HG03280 (cell line): ENCODE measurements around the gene HOXC6.

ENCODE experiments used
- ATAC-seq: cut with Tn5 transposase; IDR thresholded peaks from one replicate; pipeline ENCODE4 v1.9.1; 2021; ENCODE audit warnings: mild to moderate bottlenecking, moderate library complexity; ENCODE audit not compliant: unreplicated experiment

HOXC6 gene

DNA sequence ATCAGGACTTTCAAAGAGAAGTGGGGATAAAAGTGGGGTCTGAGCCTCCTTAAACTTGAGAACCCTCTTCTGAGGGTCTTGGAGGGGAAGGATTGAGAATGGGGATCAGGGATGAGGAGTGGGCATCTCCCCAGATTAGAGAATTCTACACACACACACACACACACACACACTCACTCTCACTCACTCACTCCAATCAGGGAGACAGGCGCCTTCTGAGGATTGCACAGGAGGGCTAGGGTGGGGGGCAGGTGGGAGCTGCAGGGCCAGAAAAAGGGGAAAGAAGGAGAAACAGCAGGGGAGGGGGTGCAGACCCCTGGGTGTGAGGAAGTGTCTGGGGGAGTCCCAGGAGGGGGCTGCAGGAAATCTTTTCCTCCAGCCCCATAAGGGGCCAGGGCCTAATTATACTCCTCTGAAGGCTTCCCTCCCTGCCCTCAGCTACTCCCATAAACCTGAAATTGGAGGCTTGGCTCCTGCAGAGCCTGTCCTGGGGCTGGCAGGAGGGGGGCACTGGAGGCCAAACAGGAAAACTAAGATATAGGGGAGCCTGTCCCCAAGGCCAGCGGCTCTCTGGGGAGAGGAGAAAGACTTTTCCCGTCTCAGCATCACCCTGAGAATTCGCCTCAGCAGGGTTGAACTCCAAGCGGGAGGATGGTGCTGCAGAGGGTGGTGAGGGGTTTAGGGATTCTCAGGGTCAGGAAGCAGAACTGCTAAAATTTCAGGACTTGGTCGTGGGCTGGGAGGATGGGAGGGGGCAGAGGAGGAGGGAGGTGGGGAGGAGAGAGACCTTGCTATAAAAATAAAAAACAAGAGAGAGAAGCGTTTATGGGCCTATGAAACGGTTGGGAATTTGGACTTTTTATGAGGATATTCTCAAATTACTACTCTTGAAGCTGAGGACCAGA, 26.7 kb upstream of the HOXC6 start:
- ATAC-seq, result no peak

- no peak for ATAC-seq
Measured at GRCh38 chr12:54002278-54002914, 25.8 kb upstream of the HOXC6 start.

- ATAC-seq, result no peak
Measured at GRCh38 chr12:54002915-54003389, 25.3 kb upstream of the HOXC6 start.

DNA sequence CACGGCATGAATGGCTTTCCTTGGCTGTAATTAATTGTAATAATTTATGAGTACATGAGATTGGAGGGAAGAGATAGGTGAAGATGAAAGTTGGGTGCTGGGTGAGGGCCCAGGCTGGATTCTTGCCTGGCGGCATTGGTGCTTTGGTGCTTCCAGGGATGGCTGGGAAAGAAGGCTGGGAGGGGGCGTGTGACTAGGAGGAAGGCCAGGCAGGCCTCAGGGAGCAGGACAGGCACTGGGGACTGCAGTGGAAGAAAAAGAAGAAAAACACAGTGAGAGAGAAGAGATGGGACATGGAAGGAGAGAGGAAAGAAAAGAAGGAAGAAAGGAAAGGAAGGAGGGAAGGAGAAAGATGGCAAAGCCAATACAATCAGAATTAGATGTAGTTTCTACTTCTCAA, 24.6 kb upstream of the HOXC6 start:
- ATAC-seq, result no peak

DNA sequence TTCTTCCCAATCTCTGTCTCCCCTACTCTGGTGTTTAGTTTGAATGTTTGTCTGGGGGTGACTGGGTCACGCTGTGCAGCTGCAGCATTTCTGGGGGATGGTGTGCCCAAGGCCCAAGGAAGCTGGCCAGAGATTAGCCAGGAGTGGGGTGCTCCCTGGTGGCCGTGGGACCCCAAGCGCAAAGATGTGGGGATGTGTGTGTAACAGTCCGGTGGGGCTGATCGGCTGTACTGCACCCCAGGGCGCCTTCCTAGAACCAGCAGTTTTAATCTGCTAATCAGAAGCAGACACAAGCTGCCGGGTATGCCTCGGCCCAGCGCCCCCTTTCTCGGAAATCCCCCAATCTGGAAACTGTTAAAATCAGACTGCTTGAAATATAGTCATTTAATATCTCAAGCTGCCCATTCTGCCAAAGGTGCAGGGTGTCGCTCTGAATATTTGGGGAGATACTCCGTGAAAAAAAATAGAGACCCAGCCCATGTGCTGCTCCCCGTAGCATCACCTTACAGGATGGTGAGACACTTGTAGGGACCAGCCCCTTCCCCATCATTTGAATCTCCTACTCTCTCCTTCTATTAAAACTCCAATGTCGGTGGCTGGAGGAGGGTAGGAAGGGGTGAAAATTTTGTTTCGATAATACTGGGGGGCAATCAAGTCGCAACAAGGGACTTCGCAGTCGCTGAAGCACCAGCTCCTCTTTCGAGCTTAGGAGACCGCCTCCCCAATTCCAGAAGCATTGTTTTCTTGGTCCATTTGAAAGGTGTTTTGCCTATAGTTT, 24.0 kb upstream of the HOXC6 start:
- ATAC-seq, result no peak

DNA sequence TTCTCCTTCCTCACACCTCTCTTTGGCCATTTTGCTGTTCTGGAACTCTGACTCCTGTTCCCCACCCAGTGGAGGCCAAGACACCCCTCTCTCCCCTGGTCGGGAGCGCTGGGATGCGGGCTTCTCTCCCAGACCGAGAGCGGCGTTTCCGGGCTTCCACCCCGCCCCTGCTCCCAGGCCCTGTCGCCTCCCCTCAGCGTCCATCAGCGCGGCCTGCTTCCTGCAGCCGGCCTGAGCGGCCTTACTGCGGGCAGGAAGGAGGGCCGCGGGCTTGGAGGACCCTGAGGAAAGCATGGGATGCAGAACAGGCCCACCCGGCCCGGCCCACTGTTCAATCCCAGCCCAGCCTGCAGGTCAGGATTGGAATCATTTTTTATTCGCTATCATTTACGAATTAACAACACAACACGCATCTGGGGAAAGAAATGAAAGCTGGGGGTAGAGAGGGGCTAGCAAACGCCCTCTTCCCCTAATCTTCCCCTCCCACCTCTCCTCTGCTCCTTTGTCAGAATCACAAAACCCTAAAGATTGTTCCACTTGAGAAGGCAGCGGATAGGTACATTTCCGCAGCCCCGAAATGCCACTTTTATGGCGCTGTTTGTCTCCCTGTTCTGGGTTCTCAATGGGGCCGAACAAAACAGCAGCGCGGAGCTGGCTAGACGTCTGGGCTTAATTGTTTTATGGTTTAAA, 23.3 kb upstream of the HOXC6 start:
- no peak for ATAC-seq

DNA sequence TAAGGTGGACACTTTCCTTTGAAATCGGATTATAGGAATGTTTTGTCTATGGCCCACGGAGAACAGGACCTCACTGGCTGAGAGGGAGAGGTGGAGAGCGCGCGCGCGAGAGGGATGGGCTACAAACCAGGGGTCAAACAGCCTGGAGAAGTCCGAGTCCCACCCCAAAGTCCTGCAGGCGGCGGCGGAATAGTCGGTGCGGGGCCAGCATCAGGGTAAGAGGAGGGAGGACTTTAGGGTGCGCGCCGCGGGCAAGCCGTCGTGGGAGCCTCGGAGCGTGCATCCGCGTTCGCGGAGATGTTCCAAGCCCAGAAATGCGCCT, 22.7 kb upstream of the HOXC6 start:
- no peak for ATAC-seq

DNA sequence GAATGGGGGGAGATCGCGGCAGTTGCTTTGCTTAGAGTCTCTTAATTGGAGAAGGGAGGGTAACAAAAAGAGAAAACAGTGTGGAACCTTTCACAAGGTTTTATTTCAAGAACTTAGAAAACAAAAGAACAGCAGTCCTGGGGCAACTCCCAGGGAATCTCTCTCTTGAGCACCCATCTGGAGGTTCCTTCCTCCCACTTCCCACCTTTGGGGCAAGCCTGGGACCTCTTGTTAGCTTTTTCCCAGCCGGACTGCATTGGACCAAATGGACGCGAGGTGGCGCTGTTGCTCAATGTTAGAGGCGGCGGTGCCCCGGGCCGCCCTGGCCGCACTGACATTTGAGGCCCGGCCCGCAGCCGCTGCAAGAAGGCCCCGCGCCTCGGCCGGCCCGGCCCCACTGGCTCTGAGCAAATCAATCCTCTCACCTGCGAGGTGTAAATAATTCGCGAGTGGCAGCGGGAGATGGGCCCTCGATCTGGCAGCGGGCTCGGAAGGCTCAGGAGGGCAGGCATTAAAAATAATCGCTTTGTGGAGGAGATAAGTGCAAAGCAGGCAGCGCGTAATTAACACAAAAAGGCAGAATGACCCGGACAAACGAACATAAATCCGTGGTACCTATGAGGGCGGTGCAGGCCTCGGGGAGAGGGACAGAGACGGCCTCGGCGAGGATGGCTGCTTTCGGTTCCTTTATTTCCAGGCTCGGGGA, 22.2 kb upstream of the HOXC6 start:
- peak; percentile 75 for ATAC-seq

DNA sequence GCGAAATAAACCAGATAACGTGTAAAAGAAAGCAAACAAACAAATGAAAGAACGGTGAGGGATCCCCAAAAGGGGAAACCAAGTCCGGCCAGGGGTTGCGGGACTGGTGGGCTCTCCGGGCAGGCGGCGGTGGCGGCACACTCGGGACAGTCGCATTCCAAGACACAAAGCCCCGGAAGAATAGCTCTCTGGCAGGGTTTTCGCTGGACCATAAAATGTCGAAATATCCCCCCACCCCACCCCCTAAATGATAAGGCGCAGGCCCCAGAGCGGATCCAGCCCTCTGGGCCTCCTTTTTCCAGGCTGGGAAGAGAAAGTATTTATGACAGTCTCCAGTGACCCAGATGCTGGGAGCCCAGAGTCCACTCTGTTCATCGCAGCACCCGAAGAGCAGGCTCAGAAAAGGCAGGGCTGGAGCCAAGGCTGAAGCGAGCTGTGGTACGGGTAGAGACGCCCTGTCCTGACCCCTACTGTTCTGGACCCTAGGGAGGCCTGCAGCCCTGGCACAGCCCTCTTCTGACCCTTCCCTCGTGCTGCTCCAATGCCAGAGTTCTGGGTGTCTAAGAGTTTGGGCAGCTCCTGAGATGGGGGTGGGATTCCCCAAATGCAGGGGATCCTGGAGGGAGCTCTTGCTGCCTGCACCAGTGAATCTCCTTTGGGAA, 21.6 kb upstream of the HOXC6 start:
- no peak for ATAC-seq

DNA sequence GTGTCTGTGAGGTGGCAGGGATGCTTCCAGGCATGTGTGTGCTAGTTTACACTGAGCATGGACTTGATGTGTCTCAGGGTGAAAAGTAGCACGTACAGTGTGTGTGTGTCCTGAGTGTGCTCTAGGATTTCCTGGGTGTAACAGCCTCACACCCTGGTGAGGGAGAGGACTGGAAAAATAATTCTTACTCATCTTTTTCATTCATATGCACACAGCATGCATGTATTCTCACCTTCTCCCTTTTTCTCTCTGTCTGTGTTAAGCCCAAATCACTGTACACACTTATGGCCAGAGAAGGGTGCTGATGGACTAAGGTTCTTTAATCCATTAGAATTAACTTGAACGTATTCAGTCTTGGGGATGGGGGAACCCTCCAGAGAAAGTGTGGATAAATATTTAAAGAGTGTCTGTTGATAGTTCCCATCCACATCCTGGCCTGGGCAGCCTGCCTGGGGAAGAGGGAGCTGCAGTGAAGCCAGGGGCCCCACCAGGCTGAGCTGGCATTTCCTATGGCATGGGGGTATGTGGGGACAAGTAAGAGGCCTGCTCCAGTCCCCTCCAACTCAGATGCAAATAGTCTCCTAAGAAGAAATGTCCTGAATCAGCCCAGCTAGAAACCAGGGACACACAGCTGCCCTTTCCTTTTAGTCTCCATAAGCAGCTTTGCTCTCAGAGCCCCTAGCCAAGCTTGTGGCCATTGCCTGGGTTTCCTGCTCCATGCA, 20.5 kb upstream of the HOXC6 start:
- ATAC-seq, result no peak

DNA sequence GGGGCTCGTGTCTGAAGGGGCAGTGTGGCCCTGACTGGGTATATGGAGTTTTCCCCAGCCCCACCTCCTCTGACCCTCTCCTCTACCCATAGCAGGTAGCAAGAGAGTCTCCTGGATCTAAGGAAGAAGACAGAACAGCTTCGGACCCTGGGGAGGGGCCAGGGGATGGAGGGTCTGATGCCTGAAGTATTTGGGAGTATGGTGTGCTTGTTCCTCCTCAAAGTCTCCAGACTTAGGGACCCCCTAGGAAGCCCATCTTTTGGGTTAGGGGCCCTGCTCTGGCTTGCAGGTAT, 20.0 kb upstream of the HOXC6 start:
- no peak for ATAC-seq

DNA sequence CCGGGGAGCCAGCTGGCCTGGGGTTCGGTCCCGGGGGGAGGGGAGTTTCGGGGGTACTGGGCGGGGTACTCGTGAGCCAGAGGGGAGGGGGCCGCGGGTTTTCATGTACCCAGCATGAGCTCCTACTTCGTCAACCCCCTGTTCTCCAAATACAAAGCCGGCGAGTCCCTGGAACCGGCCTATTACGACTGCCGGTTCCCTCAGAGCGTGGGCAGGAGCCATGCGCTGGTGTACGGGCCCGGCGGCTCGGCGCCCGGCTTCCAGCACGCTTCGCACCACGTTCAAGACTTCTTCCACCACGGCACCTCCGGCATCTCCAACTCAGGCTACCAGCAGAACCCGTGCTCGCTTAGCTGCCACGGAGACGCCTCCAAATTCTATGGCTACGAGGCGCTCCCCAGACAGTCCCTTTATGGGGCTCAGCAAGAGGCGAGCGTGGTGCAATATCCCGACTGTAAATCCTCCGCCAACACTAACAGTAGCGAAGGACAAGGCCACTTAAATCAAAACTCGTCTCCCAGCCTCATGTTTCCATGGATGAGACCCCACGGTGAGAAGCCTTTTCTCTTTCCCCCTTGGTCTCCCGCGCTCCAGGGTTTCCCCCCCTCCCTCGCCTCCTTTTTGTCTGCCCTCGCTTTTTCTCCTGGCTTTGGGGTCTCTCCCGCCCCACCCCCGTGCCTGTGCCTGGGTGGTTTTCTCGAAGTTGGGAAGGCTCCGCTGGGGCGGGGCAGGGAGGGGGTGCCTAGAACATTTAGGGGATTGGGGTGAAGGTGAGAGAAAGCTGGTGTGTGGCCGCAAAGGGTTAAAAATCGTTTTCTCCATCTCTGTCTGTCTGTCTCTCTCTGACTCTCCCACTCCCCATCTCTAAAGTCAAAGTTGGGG, 18.8 kb upstream of the HOXC6 start:
- ATAC-seq, result no peak

- no peak for ATAC-seq
Measured at GRCh38 chr12:54010053-54010971, 17.9 kb upstream of the HOXC6 start.

DNA sequence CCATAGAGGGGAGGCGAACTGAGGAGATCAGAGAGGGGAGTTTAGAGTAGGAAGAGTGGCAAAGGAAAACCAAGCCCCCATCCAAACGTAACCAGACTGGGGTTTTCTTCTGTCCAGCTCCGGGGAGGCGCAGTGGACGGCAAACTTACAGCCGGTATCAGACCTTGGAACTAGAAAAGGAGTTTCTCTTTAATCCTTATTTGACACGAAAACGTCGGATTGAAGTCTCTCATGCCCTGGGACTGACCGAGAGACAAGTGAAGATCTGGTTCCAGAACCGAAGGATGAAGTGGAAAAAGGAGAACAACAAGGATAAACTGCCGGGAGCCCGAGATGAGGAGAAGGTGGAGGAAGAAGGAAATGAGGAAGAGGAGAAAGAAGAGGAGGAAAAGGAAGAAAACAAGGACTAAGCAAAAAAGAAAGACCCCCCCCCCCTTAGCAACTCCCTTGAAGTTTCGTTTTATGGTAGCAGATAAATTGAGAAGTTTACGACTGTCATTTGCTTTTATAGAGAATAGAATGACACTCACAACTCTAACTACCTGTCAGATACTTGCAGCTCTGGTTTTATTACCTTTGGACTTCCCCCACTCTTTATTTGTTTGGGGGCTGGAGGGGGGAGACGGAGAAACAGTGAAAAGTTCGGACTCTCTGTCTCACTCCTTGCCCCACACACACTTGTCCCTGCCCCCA, 17.1 kb upstream of the HOXC6 start:
- no peak for ATAC-seq

DNA sequence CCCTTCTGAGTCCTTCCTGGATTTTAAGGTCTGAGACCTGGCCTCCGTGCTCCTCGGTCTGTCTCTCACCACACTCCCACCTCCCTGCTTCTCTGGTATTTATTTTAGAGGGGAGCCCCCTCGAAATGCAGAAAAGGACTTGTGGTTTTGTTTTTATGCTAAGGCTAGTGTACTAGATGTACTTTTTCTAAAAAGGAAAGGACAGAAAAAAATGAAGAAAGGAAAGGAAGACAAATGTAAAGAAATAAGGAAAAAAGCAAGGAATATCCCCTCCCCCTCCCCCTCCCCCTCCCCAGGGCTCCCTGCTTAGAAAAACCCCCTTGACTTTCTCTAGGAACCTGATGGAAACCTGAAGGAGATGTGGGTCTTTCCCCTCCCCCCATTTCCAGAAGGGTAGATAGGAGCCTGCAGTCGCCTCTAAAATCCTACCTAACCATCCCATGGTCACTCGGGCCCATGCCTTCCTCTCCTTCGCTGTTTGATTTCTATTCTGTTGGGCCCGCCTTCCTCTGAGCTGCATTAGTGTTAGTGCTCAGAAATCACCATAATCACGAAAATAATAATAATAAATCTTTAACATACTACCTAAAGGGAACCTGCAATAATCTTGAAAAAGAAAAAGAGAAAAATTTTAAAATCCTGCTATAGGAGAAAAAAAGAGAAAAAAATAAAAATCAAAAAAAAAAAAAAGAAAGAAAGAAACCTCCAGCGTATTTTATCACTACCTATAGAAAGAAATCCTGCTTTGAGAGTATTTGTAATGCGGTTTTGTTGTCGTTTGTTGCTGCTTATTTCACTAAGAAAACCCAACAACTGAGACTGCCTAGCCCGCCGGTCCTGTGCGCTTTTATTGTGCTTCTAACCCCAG, 16.3 kb upstream of the HOXC6 start:
- ATAC-seq, result no peak
